NT2/D1 (cell line): ENCODE results near the gene KAZALD1.

Experiments used
- YY1 ChIP-seq: IDR thresholded peaks from 2 replicates; pipeline ENCODE4 v1.6.1; 2011; ENCODE audit not compliant: insufficient read length, insufficient read depth
- ZNF274 ChIP-seq: IDR thresholded peaks from 2 replicates; pipeline ENCODE4 v1.6.1; 2011; ENCODE audit warnings: mild to moderate bottlenecking, low read depth, low read length

DNA sequence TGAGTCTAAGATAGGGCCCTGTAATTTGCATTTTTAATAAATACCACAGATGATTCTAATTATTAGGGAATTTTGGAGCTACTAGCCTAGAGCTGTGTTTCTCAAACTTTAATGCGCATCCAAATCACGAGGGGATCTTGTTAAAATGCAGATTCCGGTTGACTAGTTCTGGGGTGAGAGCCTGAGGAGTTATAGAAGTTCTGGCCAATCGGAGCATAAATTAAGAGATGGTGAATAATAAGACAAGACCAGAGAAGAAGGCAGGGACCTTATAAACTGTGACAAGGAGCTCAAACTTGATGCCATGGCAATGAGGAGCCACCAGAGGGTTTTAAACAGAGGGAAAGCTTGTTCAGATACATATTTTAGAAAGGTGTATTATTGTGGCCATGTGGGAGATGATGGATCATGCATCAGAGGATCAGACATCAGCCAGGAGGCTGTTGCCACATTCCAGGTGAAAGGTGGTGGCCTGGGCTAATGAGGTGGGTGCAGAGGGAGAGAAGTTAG is 39.6 kb downstream of the KAZALD1 start:
- TF ChIP-seq YY1: no peak
- no peak for TF ChIP-seq ZNF274
